ENCODE data around the gene SMIM7.

DNA sequence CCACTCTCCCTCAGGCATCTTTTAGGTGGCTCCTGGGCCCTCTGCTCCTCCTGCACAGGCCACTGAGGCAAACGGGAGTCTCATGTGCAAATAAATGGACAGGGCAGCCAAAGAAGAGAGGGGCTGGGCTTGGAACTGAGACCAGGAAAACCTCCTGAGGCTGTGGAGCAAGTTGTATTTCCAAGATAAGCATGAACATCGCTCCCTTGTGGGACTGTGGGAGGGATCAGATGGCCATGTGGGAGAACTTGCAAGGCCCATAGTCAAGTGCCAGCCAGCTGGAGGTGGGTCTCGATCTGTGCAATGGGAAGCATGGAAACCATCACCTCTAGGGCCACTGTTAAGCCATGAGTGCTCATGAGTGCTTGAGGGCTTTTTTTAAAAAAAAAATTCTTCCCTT is 56.9 kb downstream of the SMIM7 start:
- TF ChIP-seq, protein P1, sequence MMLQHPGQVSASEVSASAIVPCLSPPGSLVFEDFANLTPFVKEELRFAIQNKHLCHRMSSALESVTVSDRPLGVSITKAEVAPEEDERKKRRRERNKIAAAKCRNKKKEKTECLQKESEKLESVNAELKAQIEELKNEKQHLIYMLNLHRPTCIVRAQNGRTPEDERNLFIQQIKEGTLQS (CRISPR knock-in tag; conservative IDR thresholded peaks at IDR 0.05): no peak
- TF ChIP-seq SMAD4 (CRISPR knock-in tag; IDR thresholded peaks at IDR 0.05): no peak
- TF ChIP-seq TP53 (CRISPR knock-in tag; IDR thresholded peaks at IDR 0.05): no peak
- TF ChIP-seq, protein P2, sequence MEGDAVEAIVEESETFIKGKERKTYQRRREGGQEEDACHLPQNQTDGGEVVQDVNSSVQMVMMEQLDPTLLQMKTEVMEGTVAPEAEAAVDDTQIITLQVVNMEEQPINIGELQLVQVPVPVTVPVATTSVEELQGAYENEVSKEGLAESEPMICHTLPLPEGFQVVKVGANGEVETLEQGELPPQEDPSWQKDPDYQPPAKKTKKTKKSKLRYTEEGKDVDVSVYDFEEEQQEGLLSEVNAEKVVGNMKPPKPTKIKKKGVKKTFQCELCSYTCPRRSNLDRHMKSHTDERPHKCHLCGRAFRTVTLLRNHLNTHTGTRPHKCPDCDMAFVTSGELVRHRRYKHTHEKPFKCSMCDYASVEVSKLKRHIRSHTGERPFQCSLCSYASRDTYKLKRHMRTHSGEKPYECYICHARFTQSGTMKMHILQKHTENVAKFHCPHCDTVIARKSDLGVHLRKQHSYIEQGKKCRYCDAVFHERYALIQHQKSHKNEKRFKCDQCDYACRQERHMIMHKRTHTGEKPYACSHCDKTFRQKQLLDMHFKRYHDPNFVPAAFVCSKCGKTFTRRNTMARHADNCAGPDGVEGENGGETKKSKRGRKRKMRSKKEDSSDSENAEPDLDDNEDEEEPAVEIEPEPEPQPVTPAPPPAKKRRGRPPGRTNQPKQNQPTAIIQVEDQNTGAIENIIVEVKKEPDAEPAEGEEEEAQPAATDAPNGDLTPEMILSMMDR (IDR thresholded peaks at IDR 0.05): no peak
- TF ChIP-seq NFE2L1 (CRISPR knock-in tag; IDR thresholded peaks at IDR 0.05): no peak
- TF ChIP-seq TEAD4 (CRISPR knock-in tag; IDR thresholded peaks at IDR 0.05): no peak
- TF ChIP-seq, protein P3, sequence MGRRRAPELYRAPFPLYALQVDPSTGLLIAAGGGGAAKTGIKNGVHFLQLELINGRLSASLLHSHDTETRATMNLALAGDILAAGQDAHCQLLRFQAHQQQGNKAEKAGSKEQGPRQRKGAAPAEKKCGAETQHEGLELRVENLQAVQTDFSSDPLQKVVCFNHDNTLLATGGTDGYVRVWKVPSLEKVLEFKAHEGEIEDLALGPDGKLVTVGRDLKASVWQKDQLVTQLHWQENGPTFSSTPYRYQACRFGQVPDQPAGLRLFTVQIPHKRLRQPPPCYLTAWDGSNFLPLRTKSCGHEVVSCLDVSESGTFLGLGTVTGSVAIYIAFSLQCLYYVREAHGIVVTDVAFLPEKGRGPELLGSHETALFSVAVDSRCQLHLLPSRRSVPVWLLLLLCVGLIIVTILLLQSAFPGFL (CRISPR knock-in tag; IDR thresholded peaks at IDR 0.05; ENCODE audit: borderline replicate concordance): no peak
- TF ChIP-seq CREM (CRISPR knock-in tag; IDR thresholded peaks at IDR 0.05): no peak

All from WTC11 (cell line).